NB4 (cell line): ENCODE results near the gene PBX1.

Experiments used
- DNase-seq: peaks from one replicate; pipeline ENCODE4 v3.0.0; 2010; ENCODE audit warnings: low read depth
- H3K4me3 ChIP-seq: one replicate; pipeline ENCODE4 v1.5.1; 2011; ENCODE audit warnings: mild to moderate bottlenecking, low read depth, low read length, moderate library complexity
- CTCF ChIP-seq: IDR thresholded peaks from one replicate; pipeline ENCODE4 v1.5.1; 2012; ENCODE audit warnings: low read depth, low read length
- MAX ChIP-seq: IDR thresholded peaks from 2 replicates; pipeline ENCODE4 v1.6.1; 2011; ENCODE audit warnings: low read depth, low read length
- MYC ChIP-seq: IDR thresholded peaks from 2 replicates; pipeline ENCODE4 v1.6.1; 2011; ENCODE audit warnings: low read depth, low read length
- POLR2A ChIP-seq: IDR thresholded peaks from 2 replicates; pipeline ENCODE4 v1.6.1; 2011; ENCODE audit warnings: mild to moderate bottlenecking; ENCODE audit not compliant: insufficient read length; ENCODE audit errors: extremely low read depth

PBX1 gene

GRCh38 chr1:164855716-164856329, 296.8 kb downstream of the PBX1 start:
- no peak for DNase-seq
- H3K4me3 ChIP-seq, result no peak overlapping the region
- TF ChIP-seq POLR2A, result no peak
- no peak for TF ChIP-seq CTCF
- TF ChIP-seq MYC, result no peak
- no peak for TF ChIP-seq MAX

- H3K4me3 ChIP-seq, result no peak overlapping the region
- no peak for TF ChIP-seq MYC
- no peak for TF ChIP-seq POLR2A
- no peak for TF ChIP-seq MAX
- no peak for TF ChIP-seq CTCF
- DNase-seq, result no peak
These were observed 297.4 kb downstream of the PBX1 start for GRCh38 chr1:164856381-164856780.

- no peak for DNase-seq
- H3K4me3 ChIP-seq, result no peak overlapping the region
- TF ChIP-seq POLR2A, result no peak
- TF ChIP-seq CTCF, result no peak
- TF ChIP-seq MAX, result no peak
- no peak for TF ChIP-seq MYC
These were observed 298.5 kb downstream of the PBX1 start for GRCh38 chr1:164857439-164857838.

- TF ChIP-seq CTCF (no peak), MAX (no peak), MYC (no peak), POLR2A (no peak)
- no peak for DNase-seq
- H3K4me3 ChIP-seq, result no peak overlapping the region
These were observed 299.2 kb downstream of the PBX1 start for GRCh38 chr1:164858096-164858632.

- no peak overlapping the region for H3K4me3 ChIP-seq
- TF ChIP-seq CTCF (no peak), POLR2A (no peak), MYC (no peak), MAX (no peak)
- no peak for DNase-seq
These were observed 302.6 kb downstream of the PBX1 start for GRCh38 chr1:164861632-164862031.
